Measurements from ENCODE around the gene TRIP13.

GRCh38 chr5:893711-894110 is 1.0 kb downstream of the TRIP13 start:
- TF ChIP-seq CTCF (IDR thresholded peaks at IDR 0.05): no peak
- TF ChIP-seq ZFX (IDR thresholded peaks at IDR 0.05; ENCODE audit: borderline replicate concordance): no peak

All from 22Rv1 (cell line).